H1 (cell line): Measurements from ENCODE around the gene AHRR. TPM values are rescaled to one million over a fixed set of nuclear protein-coding genes. Genes with fewer than 3 reads are reported as not detected.

Experiments used
- CTCF ChIA-PET: fragments of 300-600 bp; sonication (Branson Sonifier 250); formaldehyde crosslinking; loops from one replicate; lab custom pipeline; 2021; ENCODE audit not compliant: partially characterized antibody; lab: Charles Lee
- POLR2A ChIA-PET: fragments of 300-600 bp; sonication (Branson Sonifier 250); formaldehyde crosslinking; loops from one replicate; lab custom pipeline; 2021; ENCODE audit warnings: inconsistent platforms; ENCODE audit not compliant: partially characterized antibody; lab: Charles Lee
- DNase-seq, 2 experiments: peaks; one replicate each; pipeline versions ENCODE4 v3.0.0 to v3.0.0-alpha.2; 2010 to 2022; ENCODE audit warnings: low spot score in 2 of 2, low read depth in 1 of 2, mixed read lengths in 1 of 2
- FAIRE-seq: peaks from 2 replicates; lab custom pipeline; 2011; peaks lifted over from hg19 to GRCh38; lab: Jason Lieb, UNC
- H2AFZ ChIP-seq: 2 replicates; pipeline ENCODE4 v1.8.1; 2012; ENCODE audit warnings: low read length, inconsistent platforms
- H2AK5ac ChIP-seq: 2 replicates; pipeline ENCODE4 v1.6.1; 2013; ENCODE audit warnings: low read depth, low read length
- H2BK120ac ChIP-seq: replicated peaks from 2 replicates; pipeline ENCODE3; 2013; ENCODE audit warnings: low read depth, low read length, inconsistent platforms
- H2BK12ac ChIP-seq: 2 replicates; pipeline ENCODE4 v1.6.1; 2013; ENCODE audit warnings: low read depth, low read length
- H2BK15ac ChIP-seq: 2 replicates; pipeline ENCODE4 v1.6.1; 2013; ENCODE audit warnings: low read length
- H2BK20ac ChIP-seq: 2 replicates; pipeline ENCODE4 v1.6.1; 2013; ENCODE audit warnings: low read length
- H2BK5ac ChIP-seq: 2 replicates; pipeline ENCODE4 v1.6.1; 2013; ENCODE audit warnings: low read depth, low read length
- H3K14ac ChIP-seq: 2 replicates; pipeline ENCODE4 v1.6.1; 2013; ENCODE audit warnings: inconsistent platforms; ENCODE audit not compliant: insufficient read length
- H3K18ac ChIP-seq: 2 replicates; pipeline ENCODE4 v1.6.1; 2013; ENCODE audit warnings: low read length; ENCODE audit errors: extremely low read depth
- H3K23ac ChIP-seq: 2 replicates; pipeline ENCODE4 v1.6.1; 2013; ENCODE audit warnings: inconsistent platforms; ENCODE audit not compliant: insufficient read length
- H3K23me2 ChIP-seq: 2 replicates; pipeline ENCODE4 v1.6.1; 2013; ENCODE audit warnings: low read depth, low read length
- H3K27ac ChIP-seq: 2 replicates; pipeline ENCODE4 v1.6.1; 2011; ENCODE audit warnings: low read depth, low read length, inconsistent platforms
- H3K27me3 ChIP-seq, 4 experiments: replicated peaks in 1 of 4; 1 replicate in 1 of 4; 2 replicates in 3 of 4; pipeline versions ENCODE4 v1.6.1 to v1.8.1; 2011 to 2013; ENCODE audit warnings: low read length in 3 of 4, mild to moderate bottlenecking in 3 of 4, inconsistent platforms in 2 of 4, mixed read lengths in 2 of 4, moderate library complexity in 1 of 4; ENCODE audit not compliant: control insufficient read depth in 3 of 4, insufficient read depth in 3 of 4; ENCODE audit errors: extremely low read depth in 1 of 4
- H3K36me3 ChIP-seq, 4 experiments: 2 replicates each; pipeline versions ENCODE4 v1.6.1 to v1.8.1; 2011 to 2013; ENCODE audit warnings: mild to moderate bottlenecking in 4 of 4, low read length in 3 of 4, moderate library complexity in 2 of 4, control low read depth in 1 of 4, inconsistent platforms in 1 of 4; ENCODE audit not compliant: insufficient read depth in 4 of 4, control insufficient read depth in 2 of 4
- H3K4ac ChIP-seq: replicated peaks from 2 replicates; pipeline ENCODE3; 2013; ENCODE audit warnings: low read length, low read depth, mixed read lengths, inconsistent platforms; ENCODE audit not compliant: insufficient read length
- H3K4me1 ChIP-seq, 4 experiments: replicated peaks in 1 of 4; 1 replicate in 1 of 4; 2 replicates in 3 of 4; pipeline versions ENCODE4 v1.6.1 to v1.8.1; 2011 to 2013; ENCODE audit warnings: low read length in 3 of 4, inconsistent platforms in 2 of 4, mixed read lengths in 1 of 4; ENCODE audit not compliant: insufficient read depth in 4 of 4, control insufficient read depth in 3 of 4
- H3K4me2 ChIP-seq, 2 experiments: 2 replicates each; pipeline versions ENCODE4 v1.6.1 to v1.8.1; 2011 to 2013; ENCODE audit warnings: low read depth in 2 of 2, low read length in 2 of 2, control low read depth in 1 of 2, inconsistent platforms in 1 of 2, mild to moderate bottlenecking in 1 of 2; ENCODE audit not compliant: insufficient read depth in 1 of 2
- H3K4me3 ChIP-seq, 4 experiments: fragments of 200-600, 300-600 bp in 1 of 4; sonication (generic), shearing (Covaris generic), sonication (Bioruptor Twin) in 1 of 4; 2 replicates each; pipeline versions ENCODE4 v1.5.1 to v1.8.1; 2011 to 2016; ENCODE audit warnings: low read length in 4 of 4, low read depth in 3 of 4, control low read depth in 2 of 4, inconsistent platforms in 2 of 4, mild to moderate bottlenecking in 2 of 4, mixed read lengths in 1 of 4, moderate library complexity in 1 of 4; ENCODE audit not compliant: insufficient read depth in 2 of 4; ENCODE audit errors: extremely low read depth in 1 of 4
- H3K56ac ChIP-seq: replicated peaks from 2 replicates; pipeline ENCODE3; 2013; ENCODE audit warnings: low read depth, mild to moderate bottlenecking, mixed read lengths, low read length, inconsistent platforms; ENCODE audit not compliant: insufficient read length
- H3K79me1 ChIP-seq: 2 replicates; pipeline ENCODE4 v1.6.1; 2013; ENCODE audit warnings: low read depth, low read length, control low read depth
- H3K79me2 ChIP-seq, 2 experiments: 2 replicates each; pipeline versions ENCODE4 v1.6.1 to v1.8.1; 2012 to 2013; ENCODE audit warnings: low read length in 2 of 2, mild to moderate bottlenecking in 2 of 2, inconsistent platforms in 1 of 2; ENCODE audit not compliant: insufficient read depth in 2 of 2, control insufficient read depth in 1 of 2
- H3K9ac ChIP-seq, 4 experiments: replicated peaks in 1 of 4; 1 replicate in 1 of 4; 2 replicates in 3 of 4; pipeline versions ENCODE4 v1.6.1 to v1.8.1; 2011 to 2013; ENCODE audit warnings: low read depth in 3 of 4, low read length in 3 of 4, control low read depth in 2 of 4, mild to moderate bottlenecking in 2 of 4, moderate library complexity in 2 of 4, inconsistent platforms in 1 of 4; ENCODE audit errors: extremely low read depth in 1 of 4
- H3K9me3 ChIP-seq, 2 experiments: 2 replicates each; pipeline versions ENCODE4 v1.6.1 to v1.8.1; 2012 to 2013; ENCODE audit warnings: mild to moderate bottlenecking in 2 of 2, moderate library complexity in 2 of 2, control low read depth in 1 of 2, inconsistent platforms in 1 of 2, low read depth in 1 of 2, low read length in 1 of 2, mixed read lengths in 1 of 2; ENCODE audit not compliant: insufficient read depth in 2 of 2
- H4K20me1 ChIP-seq, 2 experiments: replicated peaks in 1 of 2; 2 replicates each; pipeline versions ENCODE3 to v1.8.1; 2011 to 2013; ENCODE audit warnings: inconsistent platforms in 2 of 2, low read length in 2 of 2, mild to moderate bottlenecking in 1 of 2; ENCODE audit not compliant: insufficient read depth in 2 of 2, control insufficient read depth in 1 of 2
- H4K5ac ChIP-seq: 2 replicates; pipeline ENCODE4 v1.6.1; 2013; ENCODE audit warnings: low read length, low read depth, mixed read lengths, inconsistent platforms; ENCODE audit not compliant: insufficient read length
- H4K8ac ChIP-seq: 2 replicates; pipeline ENCODE4 v1.8.0; 2013; ENCODE audit warnings: mild to moderate bottlenecking, moderate library complexity, low read length, inconsistent platforms; ENCODE audit not compliant: insufficient read depth; ENCODE audit errors: extremely low read depth
- H4K91ac ChIP-seq: replicated peaks from 2 replicates; pipeline ENCODE3; 2013; ENCODE audit warnings: low read length, mixed read lengths, inconsistent platforms; ENCODE audit not compliant: insufficient read length
- CREB1 ChIP-seq: IDR thresholded peaks from 2 replicates; pipeline ENCODE4 v1.6.1; 2012; ENCODE audit warnings: inconsistent platforms
- EP300 ChIP-seq, 2 experiments: IDR thresholded peaks; 1 replicate in 1 of 2; 2 replicates in 1 of 2; pipeline ENCODE4 v1.6.1; 2011 to 2012; ENCODE audit warnings: low read depth in 2 of 2, low read length in 2 of 2, mild to moderate bottlenecking in 2 of 2, borderline replicate concordance in 1 of 2, inconsistent platforms in 1 of 2, moderate library complexity in 1 of 2
- RBBP5 ChIP-seq: IDR thresholded peaks from 2 replicates; pipeline ENCODE4 v1.7.1; 2012; ENCODE audit warnings: low read depth, mild to moderate bottlenecking, inconsistent platforms, low read length, moderate library complexity, borderline replicate concordance
- TEAD4 ChIP-seq: IDR thresholded peaks from 2 replicates; pipeline ENCODE4 v1.6.1; 2012; ENCODE audit warnings: low read depth, low read length, inconsistent platforms, mixed read lengths
- WGBS, 2 experiments: shearing (Covaris generic) in 1 of 2; methylation state at CpG; one replicate each; pipeline versions ENCODE4 v1.1.6 to v1.1.7; 2013 to 2015; ENCODE audit warnings: low lambda C conversion rate in 2 of 2, mixed read lengths in 2 of 2, inconsistent platforms in 1 of 2, low coverage in 1 of 2, missing lambda C conversion rate in 1 of 2; ENCODE audit not compliant: insufficient replicate concordance in 2 of 2, insufficient coverage in 1 of 2, insufficient read length in 1 of 2; ENCODE audit errors: extremely low coverage in 1 of 2, missing lambda C conversion rate in 1 of 2; 5-methylcytosine and 5-hydroxymethylcytosine counted together
- polyA plus RNA-seq, 7 experiments: library from polyadenylated mRNA; depleted of rRNA in 3 of 7; stranded (reverse) in 5 of 7; unstranded in 2 of 7; fragments of >200 nt in 5 of 7; fragments of 200-250 nt in 2 of 7; gene quantifications; 1 replicate in 5 of 7; 2 replicates in 1 of 7; 4 replicates in 1 of 7; pipeline versions ENCODE4 v1.2.1 to v1.2.3, GENCODE V29; 2011 to 2013; ENCODE audit warnings: missing spikeins in 2 of 7, mixed read lengths in 2 of 7
- total RNA-seq: library from RNA; stranded (reverse); fragmentation: NEBNext Ultra II Directional; extraction: Animal tissue kit (Norgen Biotek cat#: 25700); gene quantifications from 2 replicates; pipeline ENCODE4 v1.2.1, GENCODE V29; 2021
- TF ChIP-seq, protein P1 (sequence below): IDR thresholded peaks from 2 replicates; pipeline ENCODE4 v1.6.1; 2012; ENCODE audit warnings: inconsistent platforms
- TF ChIP-seq, protein P2 (sequence below): IDR thresholded peaks from 2 replicates; pipeline ENCODE4 v1.6.1; 2012; ENCODE audit warnings: inconsistent platforms
- TF ChIP-seq, protein P3 (sequence below): IDR thresholded peaks from 2 replicates; pipeline ENCODE4 v1.6.1; 2012; ENCODE audit warnings: low read length, inconsistent platforms

The AHRR gene
- total and polyA plus RNA-seq, 2 of the 8 experiments (the other 6 are each of a cell fraction or from before 2014, with no cell fraction given) = 0.41 to 0.80 TPM

DNA sequence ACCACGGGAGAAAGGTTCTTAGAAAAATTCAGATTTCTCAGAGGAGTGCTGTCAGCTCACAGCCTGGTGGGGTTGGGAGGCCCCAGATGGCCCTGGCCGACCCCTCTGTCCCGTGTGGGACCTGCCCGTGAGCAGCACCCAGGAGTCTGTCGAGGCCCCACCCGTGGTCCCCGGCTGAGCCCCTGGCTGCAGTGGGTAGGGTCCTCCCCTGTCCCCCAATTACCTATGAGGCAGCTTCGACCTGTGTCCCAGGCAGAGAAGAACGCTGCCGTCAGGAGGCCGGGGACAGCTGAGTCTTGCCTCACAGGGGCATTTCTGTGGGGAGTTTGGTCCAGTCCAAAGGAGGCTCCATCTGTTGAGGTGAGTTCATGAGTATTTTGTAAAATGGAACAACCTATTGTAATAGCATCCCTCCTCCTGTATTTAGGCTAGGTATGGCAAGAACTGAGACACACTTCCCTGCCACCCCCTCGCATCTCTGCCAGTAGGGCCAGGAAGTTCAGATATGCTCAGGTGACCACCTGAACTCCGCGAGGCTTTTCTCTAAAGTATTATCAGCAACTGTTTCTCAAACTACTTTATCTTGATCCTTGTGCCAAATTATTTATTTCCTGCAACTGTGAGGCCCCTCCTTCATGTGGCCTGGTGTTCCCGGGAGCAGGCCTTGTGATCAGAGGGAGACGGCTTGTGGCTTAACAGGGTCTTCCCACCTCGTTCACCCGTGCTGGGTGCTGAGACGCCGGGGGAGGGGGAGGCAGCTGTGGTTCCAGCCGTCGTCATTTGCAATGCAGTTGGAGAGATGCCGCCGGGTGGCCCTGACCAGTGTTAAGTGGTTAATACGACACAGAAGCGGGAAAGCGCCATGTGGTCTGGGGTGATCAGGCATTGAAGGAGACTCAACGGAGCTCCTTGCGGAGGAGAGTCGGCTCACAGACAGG is 1.7 kb downstream of the AHRR start:
- Histone ChIP-seq H2BK20ac (no peak overlapping the region), H3K79me1 (no peaks in the 10 kb centered on the region), H3K14ac (no peak overlapping the region), H2BK120ac (no peak overlapping the region), H3K9me3 (no peaks in the 10 kb centered on the region), H4K20me1 (no peaks in the 10 kb centered on the region), H3K4me3 (peak overlapping the region in 1 of 4 experiments; percentile 93; a peak in 1 of 8 replicates), H3K18ac (no peak overlapping the region; the same call in 1 of the 2 replicates), H3K9ac (no peak overlapping the region), H3K27ac (no peak overlapping the region), H3K4me2 (peak overlapping the region in 1 of 2 experiments; percentile 76; a peak in 1 of 4 replicates), H4K91ac (no peak overlapping the region), H3K23me2 (peaks cover 17% of the 10 kb centered on the region; the same call in 1 of the 2 replicates), H3K4me1 (peaks cover 0 to 14% (median 3%) of the 10 kb centered on the region in 4 experiments; a peak in 4 of 7 replicates), H3K4ac (no peak overlapping the region), H3K56ac (no peak overlapping the region), H3K79me2 (no peaks in the 10 kb centered on the region), H3K36me3 (no peaks in the 10 kb centered on the region), H2BK15ac (no peak overlapping the region), H2AFZ (no peak overlapping the region), H4K5ac (no peak overlapping the region), H2AK5ac (peak overlapping the region; percentile 65; the same call in 1 of the 2 replicates), H2BK5ac (no peak overlapping the region), H2BK12ac (no peak overlapping the region), H3K23ac (no peak overlapping the region), H4K8ac (no peak overlapping the region), H3K27me3 (peaks cover 38 to 53% (median 52%) of the 10 kb centered on the region in 4 experiments)
- ChIA-PET POLR2A (interaction anchor here (0.7 to 1.3 kb wide), 3 partner anchors 12 to 21 kb away, joined by 3 to 4 read pairs (median 3); no protein-coding TSS in a partner anchor), CTCF (interaction anchor here (0.6 to 2.3 kb wide), 5 partner anchors 7 to 129 kb away, joined by 4 to 12 read pairs (median 4); no protein-coding TSS in a partner anchor)
- 73% methylated on average over 30 of the region's 30 CpGs; no CpG with 5 or more reads in 1 of the 2 experiments for WGBS, 2 experiments
- FAIRE-seq = no peak
- DNase-seq = peak in 1 of 2 experiments; percentile 52
- TF ChIP-seq RBBP5 = no peak
- no peak for TF ChIP-seq EP300 (IDR thresholded peaks at IDR 0.05; ENCODE audit: borderline replicate concordance in 1 of 2, low read depth in 2 of 2, low read length in 2 of 2)
- no peak for TF ChIP-seq CREB1
- TF ChIP-seq, protein P1, sequence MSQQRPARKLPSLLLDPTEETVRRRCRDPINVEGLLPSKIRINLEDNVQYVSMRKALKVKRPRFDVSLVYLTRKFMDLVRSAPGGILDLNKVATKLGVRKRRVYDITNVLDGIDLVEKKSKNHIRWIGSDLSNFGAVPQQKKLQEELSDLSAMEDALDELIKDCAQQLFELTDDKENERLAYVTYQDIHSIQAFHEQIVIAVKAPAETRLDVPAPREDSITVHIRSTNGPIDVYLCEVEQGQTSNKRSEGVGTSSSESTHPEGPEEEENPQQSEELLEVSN = peak; percentile 99
- TF ChIP-seq, protein P2, sequence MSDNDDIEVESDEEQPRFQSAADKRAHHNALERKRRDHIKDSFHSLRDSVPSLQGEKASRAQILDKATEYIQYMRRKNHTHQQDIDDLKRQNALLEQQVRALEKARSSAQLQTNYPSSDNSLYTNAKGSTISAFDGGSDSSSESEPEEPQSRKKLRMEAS = peak; percentile 97
- TF ChIP-seq TEAD4 = no peak
- TF ChIP-seq, protein P3, sequence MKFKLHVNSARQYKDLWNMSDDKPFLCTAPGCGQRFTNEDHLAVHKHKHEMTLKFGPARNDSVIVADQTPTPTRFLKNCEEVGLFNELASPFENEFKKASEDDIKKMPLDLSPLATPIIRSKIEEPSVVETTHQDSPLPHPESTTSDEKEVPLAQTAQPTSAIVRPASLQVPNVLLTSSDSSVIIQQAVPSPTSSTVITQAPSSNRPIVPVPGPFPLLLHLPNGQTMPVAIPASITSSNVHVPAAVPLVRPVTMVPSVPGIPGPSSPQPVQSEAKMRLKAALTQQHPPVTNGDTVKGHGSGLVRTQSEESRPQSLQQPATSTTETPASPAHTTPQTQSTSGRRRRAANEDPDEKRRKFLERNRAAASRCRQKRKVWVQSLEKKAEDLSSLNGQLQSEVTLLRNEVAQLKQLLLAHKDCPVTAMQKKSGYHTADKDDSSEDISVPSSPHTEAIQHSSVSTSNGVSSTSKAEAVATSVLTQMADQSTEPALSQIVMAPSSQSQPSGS = no peak
